Vagina (tissue), 2 donors: ENCODE data around the gene SERINC5. TPM values are rescaled to one million over a fixed set of nuclear protein-coding genes. Genes with fewer than 3 reads are reported as not detected.
A peak's percentile ranks its signal among the peaks of the same experiment; 100 is the strongest.
"Not testable (repeated sequence)": the region's sequence is repeated elsewhere in the genome, so short reads cannot be mapped to it uniquely, and the experiment has no call there.

ENCODE experiments used
- DNase-seq, 2 donors: peaks; one replicate each; pipeline ENCODE4 v3.0.0-alpha.2; 2017; ENCODE audit errors: extremely low spot score in 2 of 2
- H3K27ac ChIP-seq: fragments of 200-600 bp; sonication (generic); one replicate; pipeline ENCODE4 v1.5.1; 2019
- H3K27me3 ChIP-seq: fragments of 200-600 bp; sonication (generic); one replicate; pipeline ENCODE4 v1.5.1; 2019
- H3K36me3 ChIP-seq, 2 donors: fragments of 200-600 bp; sonication (generic); one replicate each; pipeline ENCODE4 v1.5.1; 2017 to 2019
- H3K4me1 ChIP-seq: fragments of 200-600 bp; sonication (generic); one replicate; pipeline ENCODE4 v1.5.1; 2019
- H3K4me3 ChIP-seq, 2 donors: fragments of 200-600 bp; sonication (generic); 1 replicate in 1 of 2; 2 replicates in 1 of 2; pipeline ENCODE4 v1.5.1; 2016 to 2019
- H3K9me3 ChIP-seq: fragments of 200-600 bp; sonication (generic); one replicate; pipeline ENCODE4 v1.5.1; 2019
- POLR2A ChIP-seq, 2 donors: fragments of 450-650 bp; IDR thresholded peaks; one replicate each; pipeline ENCODE4 v1.6.1; 2017; ENCODE audit warnings: antibody characterized with exemption in 2 of 2, mild to moderate bottlenecking in 2 of 2, moderate library complexity in 2 of 2
- POLR2AphosphoS5 ChIP-seq, 2 donors: sonication (generic); formaldehyde crosslinking; IDR thresholded peaks; one replicate each; pipeline ENCODE4 v1.9.0; 2017; ENCODE audit warnings: antibody characterized with exemption in 2 of 2, mild to moderate bottlenecking in 2 of 2, low read depth in 1 of 2; ENCODE audit not compliant: insufficient read depth in 1 of 2
- intact Hi-C: fragments of 100-400 bp; cut with DNase I; formaldehyde crosslinking; loops from one replicate; pipeline ENCODE4 v1.15.1; 2023
- total RNA-seq: library from RNA; depleted of rRNA; stranded (reverse); fragments of >200 nt; gene quantifications from one replicate; pipeline ENCODE4 v1.2.3, GENCODE V29; 2016
- TF ChIP-seq, protein P1 (sequence below), 3 experiments: fragments of 450-650 bp in 2 of 3; fragments of 200-600 bp in 1 of 3; sonication (generic) in 1 of 3; IDR thresholded peaks; one replicate each; pipeline ENCODE4 v1.5.1; 2017 to 2019; ENCODE audit warnings: antibody characterized with exemption in 3 of 3, mild to moderate bottlenecking in 2 of 3, moderate library complexity in 2 of 3

SERINC5 gene
- total RNA-seq, 1 donor from 2014 or later, result 35.6 TPM

DNA sequence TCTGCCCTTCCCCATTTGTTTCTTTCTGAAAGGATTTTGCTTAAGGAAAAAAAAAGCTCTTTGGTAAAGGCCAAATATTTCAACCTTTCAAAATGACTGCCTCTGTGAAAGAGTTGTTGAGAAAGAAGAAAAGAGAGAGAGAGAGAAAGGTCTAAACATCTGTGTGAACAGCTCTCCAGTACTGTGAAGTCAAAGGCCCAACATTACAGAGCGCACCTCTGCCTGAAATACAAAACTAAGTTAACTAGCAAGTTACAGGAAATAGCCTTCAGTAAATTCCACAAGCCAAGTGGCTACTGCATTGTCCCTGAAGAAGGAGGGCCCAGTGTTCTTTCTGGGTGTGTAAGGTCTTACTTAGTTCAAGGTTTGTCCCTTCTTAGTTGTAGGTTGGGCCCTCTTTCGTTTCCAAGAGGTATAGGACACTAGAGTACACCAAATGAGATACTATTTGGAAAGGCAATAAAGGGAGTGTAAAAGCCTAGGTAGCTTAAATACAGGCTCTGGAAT is 116.3 kb downstream of the SERINC5 start:
- H3K36me3 ChIP-seq, result peaks cover 0 to 15% of the 10 kb centered on the region in 2 donors
- H3K4me3 ChIP-seq, result no peak overlapping the region
- no peaks in the 10 kb centered on the region for H3K27me3 ChIP-seq
- DNase-seq, result no peak
- H3K9me3 ChIP-seq, result no peaks in the 10 kb centered on the region
- TF ChIP-seq POLR2AphosphoS5 (IDR thresholded peaks at IDR 0.05; ENCODE audit: insufficient read depth in 1 of 2, low read depth in 1 of 2) (no peak), POLR2A (IDR thresholded peaks at IDR 0.05) (no peak)
- TF ChIP-seq, protein P1, sequence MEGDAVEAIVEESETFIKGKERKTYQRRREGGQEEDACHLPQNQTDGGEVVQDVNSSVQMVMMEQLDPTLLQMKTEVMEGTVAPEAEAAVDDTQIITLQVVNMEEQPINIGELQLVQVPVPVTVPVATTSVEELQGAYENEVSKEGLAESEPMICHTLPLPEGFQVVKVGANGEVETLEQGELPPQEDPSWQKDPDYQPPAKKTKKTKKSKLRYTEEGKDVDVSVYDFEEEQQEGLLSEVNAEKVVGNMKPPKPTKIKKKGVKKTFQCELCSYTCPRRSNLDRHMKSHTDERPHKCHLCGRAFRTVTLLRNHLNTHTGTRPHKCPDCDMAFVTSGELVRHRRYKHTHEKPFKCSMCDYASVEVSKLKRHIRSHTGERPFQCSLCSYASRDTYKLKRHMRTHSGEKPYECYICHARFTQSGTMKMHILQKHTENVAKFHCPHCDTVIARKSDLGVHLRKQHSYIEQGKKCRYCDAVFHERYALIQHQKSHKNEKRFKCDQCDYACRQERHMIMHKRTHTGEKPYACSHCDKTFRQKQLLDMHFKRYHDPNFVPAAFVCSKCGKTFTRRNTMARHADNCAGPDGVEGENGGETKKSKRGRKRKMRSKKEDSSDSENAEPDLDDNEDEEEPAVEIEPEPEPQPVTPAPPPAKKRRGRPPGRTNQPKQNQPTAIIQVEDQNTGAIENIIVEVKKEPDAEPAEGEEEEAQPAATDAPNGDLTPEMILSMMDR (IDR thresholded peaks at IDR 0.05), result no peak
- H3K4me1 ChIP-seq, result peaks cover 26% of the 10 kb centered on the region
- no peak overlapping the region for H3K27ac ChIP-seq
- intact Hi-C loops, result no loop called here

DNA sequence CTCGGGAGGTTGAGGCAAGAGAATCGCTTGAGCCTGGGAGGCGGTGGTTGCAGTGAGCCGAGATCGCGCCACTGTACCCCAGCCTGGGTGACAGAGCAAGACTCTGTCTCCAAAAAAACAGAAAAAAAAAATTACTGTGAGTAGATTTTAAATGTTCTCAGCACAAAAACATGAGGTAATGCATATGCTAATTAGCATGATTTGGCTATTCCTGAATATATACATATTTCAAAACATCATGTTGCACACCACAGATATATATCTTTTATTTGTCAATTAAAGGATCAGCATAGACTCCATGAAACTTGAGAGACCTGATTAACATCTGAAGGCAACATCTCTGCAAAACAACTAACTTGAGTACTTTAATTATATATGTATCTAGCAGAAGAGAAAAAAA is 117.4 kb downstream of the SERINC5 start:
- Histone ChIP-seq H3K9me3 (no peaks in the 10 kb centered on the region), H3K4me1 (peaks cover 26% of the 10 kb centered on the region), H3K27me3 (no peaks in the 10 kb centered on the region), H3K36me3 (peaks cover 0 to 6% of the 10 kb centered on the region in 2 donors), H3K27ac (no peak overlapping the region), H3K4me3 (no peak overlapping the region)
- intact Hi-C loops, result no loop called here
- TF ChIP-seq POLR2AphosphoS5 (IDR thresholded peaks at IDR 0.05; ENCODE audit: insufficient read depth in 1 of 2, low read depth in 1 of 2), result no peak
- no peak for TF ChIP-seq POLR2A (IDR thresholded peaks at IDR 0.05)
- TF ChIP-seq, protein P1 (IDR thresholded peaks at IDR 0.05), result no peak
- no peak for DNase-seq

DNA sequence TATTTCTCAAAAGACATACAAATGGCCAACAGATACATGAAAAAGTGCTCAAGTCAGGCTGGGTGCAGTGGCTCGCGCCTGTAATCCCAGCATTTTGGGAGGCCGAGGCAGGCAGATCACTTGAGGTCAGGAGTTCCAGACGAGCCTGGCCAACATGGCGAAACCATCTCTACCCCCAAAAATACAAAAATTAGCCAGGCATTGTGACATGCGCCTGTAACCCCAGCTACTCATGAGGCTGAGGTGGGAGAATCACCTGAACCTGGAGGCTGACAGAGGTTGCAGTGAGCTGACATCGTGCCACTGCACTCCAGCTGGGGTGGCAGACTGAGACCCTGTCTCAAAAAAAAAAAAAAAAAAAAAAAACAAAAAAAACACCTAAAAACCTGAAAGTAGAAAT is 119.0 kb downstream of the SERINC5 start:
- DNase-seq, H3K36me3 ChIP-seq, H3K9me3 ChIP-seq, H3K27ac ChIP-seq, H3K4me3 ChIP-seq, H3K27me3 ChIP-seq, intact Hi-C loops: not testable (repeated sequence)
- peaks cover 19% of the 10 kb centered on the region for H3K4me1 ChIP-seq

DNA sequence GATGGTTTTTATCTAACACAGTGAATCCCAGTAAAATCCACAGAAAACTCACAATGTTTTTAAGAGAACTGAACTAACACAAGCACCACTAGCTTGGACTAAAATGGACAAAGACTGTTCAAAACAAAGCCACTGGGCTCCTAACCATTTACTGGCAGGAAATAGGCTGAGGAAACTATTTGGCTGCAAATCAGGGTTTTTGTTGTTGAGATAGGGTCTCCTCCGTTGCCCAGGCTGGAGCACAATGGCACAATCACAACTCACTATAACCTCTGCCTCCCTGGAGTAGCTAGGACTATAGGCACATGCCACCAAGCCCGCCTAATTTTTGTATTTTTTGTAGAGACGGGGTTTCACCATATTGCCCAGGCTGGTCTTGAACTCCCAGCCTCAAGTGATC is 121.0 kb downstream of the SERINC5 start:
- TF ChIP-seq POLR2A (IDR thresholded peaks at IDR 0.05), result no peak
- TF ChIP-seq POLR2AphosphoS5 (IDR thresholded peaks at IDR 0.05; ENCODE audit: insufficient read depth in 1 of 2, low read depth in 1 of 2), result no peak
- TF ChIP-seq, protein P1 (IDR thresholded peaks at IDR 0.05), result no peak
- Histone ChIP-seq H3K4me3 (no peak overlapping the region), H3K36me3 (no peaks in the 10 kb centered on the region), H3K27ac (peak overlapping the region; percentile 5), H3K9me3 (no peaks in the 10 kb centered on the region), H3K27me3 (no peaks in the 10 kb centered on the region), H3K4me1 (peaks cover 4% of the 10 kb centered on the region)
- DNase-seq, result no peak
- intact Hi-C loops, result no loop called here

DNA sequence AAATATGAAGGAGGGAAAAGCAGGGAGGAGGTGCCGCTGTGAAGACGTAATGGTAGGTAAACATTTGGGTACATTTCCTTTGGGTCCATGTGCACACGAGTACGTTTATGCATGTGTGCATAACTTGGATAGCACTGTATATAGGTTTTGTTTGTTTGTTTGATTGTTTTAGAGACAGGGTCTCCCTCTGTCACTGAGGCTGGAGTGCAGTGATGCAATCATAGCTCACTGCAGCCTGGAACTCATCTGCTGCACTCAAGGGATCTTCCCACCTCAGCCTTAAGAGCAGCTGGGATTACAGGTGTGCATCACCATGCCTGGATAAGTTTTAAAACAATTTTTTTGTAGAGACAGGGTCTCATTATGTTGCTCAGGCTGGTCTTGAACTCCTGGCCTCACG is 126.7 kb downstream of the SERINC5 start:
- intact Hi-C loops, result no loop called here
- DNase-seq, result no peak
- no peaks in the 10 kb centered on the region for H3K27me3 ChIP-seq
- H3K9me3 ChIP-seq, result no peaks in the 10 kb centered on the region
- TF ChIP-seq, protein P1 (IDR thresholded peaks at IDR 0.05), result no peak
- no peak for TF ChIP-seq POLR2AphosphoS5 (IDR thresholded peaks at IDR 0.05; ENCODE audit: insufficient read depth in 1 of 2, low read depth in 1 of 2)
- no peak for TF ChIP-seq POLR2A (IDR thresholded peaks at IDR 0.05)
- no peak overlapping the region for H3K27ac ChIP-seq
- H3K4me3 ChIP-seq, result no peak overlapping the region
- no peaks in the 10 kb centered on the region for H3K36me3 ChIP-seq
- H3K4me1 ChIP-seq, result peaks cover 17% of the 10 kb centered on the region
